ENCODE measurements around the gene TNS1.
A peak's percentile ranks its signal among the peaks of the same experiment; 100 is the strongest.
"Not testable (repeated sequence)": the region's sequence is repeated elsewhere in the genome, so short reads cannot be mapped to it uniquely, and the experiment has no call there.

TNS1 gene

DNA sequence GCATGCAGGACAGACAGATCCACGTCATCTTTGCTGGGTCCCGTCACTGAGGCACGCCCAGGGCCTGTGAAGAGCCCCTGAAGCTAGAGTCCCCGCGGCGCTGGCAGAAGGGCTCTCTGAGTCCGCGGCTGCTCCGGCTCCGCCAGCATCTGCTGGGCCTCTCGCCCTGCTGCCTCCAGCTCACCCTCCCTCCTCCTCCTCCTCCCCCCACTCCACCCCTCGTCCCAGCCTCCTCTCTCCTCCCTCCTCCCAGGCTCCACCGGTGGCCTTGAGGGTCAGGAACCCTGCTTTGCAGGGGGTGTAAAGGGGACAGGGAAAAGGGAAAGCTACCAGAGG lies at the start of gene TNS1:
TNS1 (minus strand) TSS at position 151 of the 336 bp plus-strand sequence; CDS start at position 28, 123 bp downstream.
- DNase-seq, result no peak

GRCh38 chr2:218051903-218052302 lies 49.1 kb upstream of the TNS1 start:
- no peak for DNase-seq

- DNase-seq, result no peak
These were observed 44.9 kb upstream of the TNS1 start for GRCh38 chr2:218047536-218048225.

DNA sequence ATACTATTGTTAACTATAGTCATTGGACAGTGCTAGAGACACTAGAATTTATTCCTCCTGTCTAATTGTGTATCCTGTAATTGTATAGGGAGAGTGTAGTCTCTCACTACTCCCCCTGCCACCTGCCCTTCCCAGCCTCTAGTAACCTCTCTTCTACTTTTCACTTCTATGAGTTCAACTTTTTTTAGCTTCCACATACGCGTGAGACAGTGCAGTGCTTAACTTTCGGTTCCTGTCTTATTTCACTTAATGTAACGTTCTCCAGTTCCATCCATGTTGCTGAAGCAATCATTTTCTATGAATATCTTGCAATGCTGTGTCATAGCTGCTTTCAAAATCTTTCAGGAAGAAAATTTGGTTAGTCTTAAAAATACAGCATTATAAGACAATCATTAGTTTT lies 43.4 kb upstream of the TNS1 start:
- DNase-seq, result no peak

- not testable (repeated sequence) for DNase-seq
These were observed 41.8 kb upstream of the TNS1 start for GRCh38 chr2:218044599-218044998.

- no peak for DNase-seq
These were observed 40.9 kb upstream of the TNS1 start for GRCh38 chr2:218043701-218044109.

DNA sequence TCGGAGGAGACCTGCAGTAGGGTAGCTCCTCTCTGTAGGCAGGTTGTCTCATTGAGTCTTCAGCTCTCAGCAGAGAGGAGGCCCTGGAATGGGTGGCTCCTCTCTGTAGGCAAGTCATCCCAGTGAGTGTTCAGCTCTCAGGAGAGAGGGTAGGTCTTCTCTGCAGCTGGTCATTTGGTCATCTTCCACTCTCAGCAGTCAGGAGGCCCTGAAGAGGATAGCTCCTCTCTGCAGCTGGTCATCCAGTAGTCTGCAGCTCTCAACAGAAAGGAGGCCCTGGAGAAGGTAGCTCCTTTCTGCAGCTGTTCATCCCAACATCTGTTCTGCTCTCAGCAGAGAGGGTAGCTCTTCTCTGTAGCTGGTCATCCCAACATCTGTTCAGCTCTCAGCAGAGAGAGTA lies 40.3 kb upstream of the TNS1 start:
- no peak for DNase-seq

- no peak for DNase-seq
These were observed 38.7 kb upstream of the TNS1 start for GRCh38 chr2:218041302-218042168.

DNA sequence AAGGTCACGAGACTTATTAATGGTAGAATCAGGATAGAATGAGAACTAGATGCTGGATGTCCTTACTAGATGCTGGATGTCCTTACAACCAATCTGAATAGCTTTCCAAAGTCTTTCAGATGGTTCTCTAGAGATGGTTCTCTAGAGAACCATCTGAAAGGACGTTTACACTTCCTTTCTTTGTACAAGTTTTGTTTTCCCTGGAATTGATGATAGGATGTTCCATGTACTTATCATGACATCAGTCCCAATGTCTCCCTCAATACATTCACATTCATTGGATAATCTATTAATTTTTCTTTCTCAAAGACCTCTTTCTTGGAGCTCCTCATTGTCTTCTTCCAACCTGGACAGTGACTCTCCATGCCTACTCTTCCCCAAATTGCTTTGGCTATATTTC lies 38.1 kb upstream of the TNS1 start:
- DNase-seq, result no peak

DNA sequence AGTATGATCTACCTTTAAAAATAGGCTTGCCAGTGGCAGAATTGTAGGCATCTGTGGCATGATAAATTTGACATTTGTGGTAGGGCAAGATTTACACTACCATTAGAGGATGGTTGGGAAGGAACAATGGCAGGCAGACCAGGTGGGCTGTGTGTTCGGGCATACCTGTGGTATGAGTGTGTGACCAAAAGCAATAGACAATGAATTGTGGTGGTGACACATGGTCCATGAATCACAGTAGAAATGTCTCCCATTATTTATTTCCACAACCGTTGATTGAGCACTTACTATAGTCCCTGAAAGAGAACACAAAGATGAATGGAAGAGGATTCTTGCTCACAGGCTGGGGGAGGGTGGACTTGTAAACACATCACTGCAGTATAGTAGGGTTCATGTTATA lies 36.4 kb upstream of the TNS1 start:
- DNase-seq, result no peak

GRCh38 chr2:218036371-218036770 lies 33.6 kb upstream of the TNS1 start:
- DNase-seq, result no peak

DNA sequence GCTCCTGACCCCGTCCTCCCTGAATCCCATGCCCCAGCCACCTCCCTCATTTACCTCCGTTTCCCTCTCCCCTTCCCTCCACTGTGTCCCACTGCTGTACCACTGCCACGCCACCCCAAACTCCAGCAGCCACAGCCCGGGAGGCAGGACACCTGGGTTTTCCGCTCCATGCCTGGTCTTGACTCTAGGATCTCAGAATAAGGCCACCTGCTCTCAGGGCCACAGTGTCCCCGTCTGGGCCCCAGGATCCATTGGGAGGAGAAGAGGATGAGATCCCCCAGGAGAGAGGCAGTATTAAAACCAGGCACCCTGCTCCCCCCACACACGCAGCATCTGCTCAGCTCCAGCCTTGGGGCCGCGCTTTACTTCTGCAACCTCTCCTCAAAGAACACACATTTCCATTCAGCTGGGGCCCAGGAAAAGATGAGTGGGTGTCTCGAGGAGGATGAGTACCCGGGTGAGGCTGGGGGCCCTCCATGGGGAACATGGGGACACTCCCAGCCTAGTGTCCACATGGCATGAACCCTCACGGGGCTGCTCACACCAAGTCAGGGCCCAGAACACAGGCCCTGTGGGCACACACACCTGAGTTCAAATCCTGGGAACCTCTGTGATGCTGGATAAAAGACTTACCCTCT lies 32.8 kb upstream of the TNS1 start:
- no peak for DNase-seq

- DNase-seq, result peak; percentile 75
These were observed 31.9 kb upstream of the TNS1 start for GRCh38 chr2:218034497-218035213.

- DNase-seq, result peak; percentile 10
These were observed 31.0 kb upstream of the TNS1 start for GRCh38 chr2:218033590-218034496.

- no peak for DNase-seq
These were observed 30.4 kb upstream of the TNS1 start for GRCh38 chr2:218033208-218033589.

- DNase-seq, result no peak
These were observed 29.8 kb upstream of the TNS1 start for GRCh38 chr2:218032336-218033171.

DNA sequence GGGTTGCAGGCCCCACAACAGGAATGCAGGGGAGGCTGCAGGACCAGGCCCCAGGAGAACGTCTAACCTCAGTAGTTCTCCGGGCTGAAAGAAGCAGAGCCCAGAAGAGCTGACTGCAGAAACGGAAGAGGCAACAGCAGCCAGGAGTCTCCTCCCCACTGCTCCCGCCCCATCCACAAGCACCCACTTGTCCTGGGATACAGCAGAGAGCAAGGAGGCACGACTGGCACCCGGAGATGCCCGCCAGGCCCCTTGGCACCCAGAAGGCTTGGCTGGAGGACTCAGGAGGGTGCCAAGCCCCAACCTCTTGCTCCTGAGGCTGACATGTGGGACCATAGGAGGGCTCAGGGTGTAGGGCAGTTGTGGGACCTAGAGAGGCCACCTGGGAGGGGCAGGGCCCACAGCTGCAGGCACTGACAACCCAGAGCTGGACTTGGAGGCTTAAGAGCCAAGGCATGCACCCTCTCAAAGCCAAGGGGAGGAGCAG lies 29.0 kb upstream of the TNS1 start:
- DNase-seq, result no peak

DNA sequence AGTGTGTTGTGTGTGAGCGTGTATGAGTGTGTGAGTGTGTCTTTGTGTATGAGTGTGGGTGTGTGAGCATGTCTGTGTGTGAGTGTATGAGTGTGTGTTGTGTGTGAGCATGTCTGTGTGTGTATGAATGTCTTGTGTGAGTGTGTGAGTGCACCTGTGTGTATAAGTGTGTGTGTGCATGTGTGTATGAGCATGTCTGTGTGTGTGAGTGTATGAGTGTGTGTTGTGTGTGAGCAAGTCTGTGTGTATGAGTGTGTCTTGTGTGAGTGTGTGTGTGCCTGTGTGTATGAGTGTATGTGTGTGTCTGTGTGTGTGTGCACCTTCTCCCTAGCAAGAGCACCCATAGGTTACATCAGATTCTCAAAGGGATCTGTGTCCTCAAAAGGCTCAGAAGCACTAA lies 28.5 kb upstream of the TNS1 start:
- no peak for DNase-seq

GRCh38 chr2:218030409-218031195 lies 27.8 kb upstream of the TNS1 start:
- DNase-seq, result no peak
